G401.6 (cell line): ENCODE results near the gene DDAH2.
A peak's percentile ranks its signal among the peaks of the same experiment; 100 is the strongest.

ENCODE experiments used
- FAIRE-seq: peaks from 2 replicates; lab custom pipeline; 2012; peaks lifted over from hg19 to GRCh38; lab: Jason Lieb, UNC

DDAH2 gene

GRCh38 chr6:31728767-31729514 is at the start of gene DDAH2:
DDAH2 (minus strand) TSS chr6:31729299; CDS start chr6:31729161, 138 bp downstream.
- FAIRE-seq, result no peak

- no peak for FAIRE-seq
These were observed 49.1 kb upstream of the DDAH2 start for GRCh38 chr6:31778193-31778592.

- FAIRE-seq, result no peak
These were observed 48.6 kb upstream of the DDAH2 start for GRCh38 chr6:31777667-31778050.

GRCh38 chr6:31776989-31777666 is 48.0 kb upstream of the DDAH2 start, which contains the start of gene VWA7:
VWA7 (minus strand) TSS chr6:31777328; CDS start chr6:31776779, 549 bp downstream.
- FAIRE-seq, result no peak

- FAIRE-seq, result no peak
These were observed 47.4 kb upstream of the DDAH2 start for GRCh38 chr6:31776485-31776988.

- no peak for FAIRE-seq
These were observed 46.8 kb upstream of the DDAH2 start for GRCh38 chr6:31775633-31776484.

- no peak for FAIRE-seq
These were observed 46.1 kb upstream of the DDAH2 start for GRCh38 chr6:31775184-31775583.

- no peak for FAIRE-seq
These were observed 42.9 kb upstream of the DDAH2 start for GRCh38 chr6:31771992-31772358.

- FAIRE-seq, result no peak
These were observed 41.8 kb upstream of the DDAH2 start for GRCh38 chr6:31770860-31771259.

GRCh38 chr6:31769684-31770371 is 40.7 kb upstream of the DDAH2 start:
- FAIRE-seq, result no peak

GRCh38 chr6:31768363-31769257 is 39.5 kb upstream of the DDAH2 start:
- no peak for FAIRE-seq

GRCh38 chr6:31767096-31767645 is 38.1 kb upstream of the DDAH2 start:
- no peak for FAIRE-seq

GRCh38 chr6:31765910-31766794 is 37.1 kb upstream of the DDAH2 start:
- no peak for FAIRE-seq

- FAIRE-seq, result no peak
These were observed 36.4 kb upstream of the DDAH2 start for GRCh38 chr6:31765559-31765909.

GRCh38 chr6:31764198-31764597 is 35.1 kb upstream of the DDAH2 start:
- FAIRE-seq, result no peak

GRCh38 chr6:31763619-31763940 is 34.5 kb upstream of the DDAH2 start:
- peak; percentile 80 for FAIRE-seq

GRCh38 chr6:31762878-31763618 is 33.9 kb upstream of the DDAH2 start:
- FAIRE-seq, result no peak

GRCh38 chr6:31762356-31762755 is 33.3 kb upstream of the DDAH2 start, which contains the start of gene SAPCD1:
SAPCD1 (plus strand) TSS chr6:31762656; CDS start chr6:31763055, 399 bp downstream.
- FAIRE-seq, result no peak

GRCh38 chr6:31761343-31761742 is 32.2 kb upstream of the DDAH2 start:
- FAIRE-seq, result no peak
